Measurements from ENCODE around the gene FLNC.

FLNC gene

DNA sequence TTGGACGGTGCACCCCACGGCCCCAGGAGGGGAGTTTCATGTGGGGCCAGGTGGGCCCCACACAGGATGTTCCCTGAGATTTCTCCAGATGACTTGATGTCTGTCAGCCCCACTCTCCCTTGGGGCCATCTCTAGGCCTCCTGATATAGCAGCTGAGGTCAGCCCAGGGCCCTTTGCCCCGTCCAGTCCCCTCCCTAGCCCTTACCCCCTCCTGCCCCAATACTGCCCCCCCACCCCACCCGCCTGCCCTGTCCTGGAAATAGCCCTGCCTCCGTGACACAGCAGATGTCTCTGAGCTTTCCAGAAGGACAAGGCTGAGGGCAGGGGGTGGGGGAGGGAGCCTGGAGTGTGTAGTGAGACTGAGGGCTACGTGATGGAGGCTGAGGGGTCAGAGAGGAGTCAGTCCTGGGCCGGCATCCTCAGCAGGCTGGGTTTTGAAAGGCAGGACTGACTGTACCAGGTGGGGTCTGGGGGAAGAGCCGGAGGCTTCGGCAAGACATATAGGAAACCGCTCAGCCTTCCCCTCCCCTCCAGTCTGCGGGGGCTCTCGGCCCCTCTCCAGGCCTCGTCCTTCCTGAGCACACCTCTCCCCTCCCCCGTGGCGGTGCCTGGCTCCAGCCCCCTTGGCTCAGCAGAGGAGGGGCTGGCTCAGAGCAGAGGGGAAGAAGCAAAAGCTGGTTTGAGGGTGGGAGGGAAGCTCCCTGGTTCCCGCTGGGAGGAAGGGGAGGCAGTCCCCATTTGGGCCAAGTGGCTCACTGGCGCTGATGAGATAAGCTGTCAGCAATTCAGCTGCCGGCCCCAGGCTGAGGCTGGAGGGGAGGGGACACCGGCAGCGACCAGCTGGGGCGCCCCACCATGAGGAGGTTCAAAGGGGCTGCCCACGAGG, 2.0 kb downstream of the FLNC start:
- no peak for DNase-seq (ENCODE audit: low spot score)

- DNase-seq (ENCODE audit: low spot score) = no peak
These were observed 2.6 kb downstream of the FLNC start for GRCh38 chr7:128832880-128833147.

- DNase-seq (ENCODE audit: low spot score) = no peak
These were observed 3.1 kb downstream of the FLNC start for GRCh38 chr7:128833148-128833945.

GRCh38 chr7:128833946-128834325, 3.7 kb downstream of the FLNC start:
- DNase-seq (ENCODE audit: low spot score) = no peak

DNA sequence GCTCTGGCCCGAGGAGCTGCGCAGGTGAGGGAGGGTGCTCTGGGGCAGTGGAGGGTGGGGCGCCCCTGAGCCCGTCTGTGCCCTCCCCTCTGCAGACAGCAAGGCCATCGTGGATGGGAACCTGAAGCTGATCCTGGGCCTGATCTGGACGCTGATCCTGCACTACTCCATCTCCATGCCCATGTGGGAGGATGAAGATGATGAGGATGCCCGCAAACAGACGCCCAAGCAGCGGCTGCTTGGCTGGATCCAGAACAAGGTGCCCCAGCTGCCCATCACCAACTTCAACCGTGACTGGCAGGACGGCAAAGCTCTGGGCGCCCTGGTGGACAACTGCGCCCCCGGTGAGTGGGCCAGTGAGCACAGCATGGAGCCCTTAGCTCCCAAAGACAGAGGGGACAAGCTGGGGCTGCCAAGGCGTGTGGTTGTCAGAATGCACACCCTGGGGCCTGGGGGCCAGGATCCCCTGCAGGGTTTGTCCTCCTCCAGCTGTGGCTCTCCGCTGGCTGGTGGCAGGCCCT, 5.1 kb downstream of the FLNC start:
- no peak for DNase-seq (ENCODE audit: low spot score)

DNA sequence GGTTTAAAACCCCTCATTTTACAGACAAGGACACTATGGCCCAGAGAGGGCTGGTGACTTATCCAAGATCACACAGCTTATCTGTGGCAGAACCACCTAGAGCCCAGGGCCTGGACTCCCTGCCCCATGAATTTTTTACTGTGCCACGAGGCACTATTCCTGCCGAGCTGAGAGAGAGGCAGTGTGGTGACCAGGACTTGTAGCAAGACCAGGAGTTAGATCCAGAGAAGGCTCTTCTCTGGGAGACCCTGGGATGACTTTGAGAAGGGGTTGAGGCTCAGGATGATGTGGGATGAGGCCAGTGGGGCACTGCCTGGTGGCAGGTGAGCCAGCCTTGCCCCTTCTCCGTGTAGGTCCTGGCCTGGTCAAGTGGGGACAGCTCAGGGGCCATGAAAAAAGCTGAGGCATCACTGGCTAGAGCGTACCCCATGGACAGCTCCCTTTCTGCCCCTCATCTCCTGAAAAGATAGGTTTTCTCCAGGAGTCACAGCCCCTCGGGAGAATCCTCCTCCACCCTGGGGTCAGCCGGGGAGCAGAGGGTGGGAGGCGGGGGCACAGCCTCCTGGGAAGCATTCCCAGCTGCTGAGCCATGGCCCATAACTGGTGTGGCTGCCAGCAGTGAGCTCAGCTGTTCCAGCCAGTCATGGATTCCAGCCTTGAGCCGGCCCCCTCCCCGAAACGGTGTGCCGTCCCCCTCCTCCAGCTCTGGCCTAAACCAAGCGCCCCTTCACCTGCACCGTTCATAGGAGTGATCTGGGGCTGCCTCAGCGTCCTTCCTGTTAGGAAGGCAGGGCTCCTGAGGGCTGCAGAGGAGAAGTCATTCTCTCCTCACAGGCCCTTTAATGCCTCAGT, 5.8 kb downstream of the FLNC start:
- DNase-seq (ENCODE audit: low spot score) = no peak

DNA sequence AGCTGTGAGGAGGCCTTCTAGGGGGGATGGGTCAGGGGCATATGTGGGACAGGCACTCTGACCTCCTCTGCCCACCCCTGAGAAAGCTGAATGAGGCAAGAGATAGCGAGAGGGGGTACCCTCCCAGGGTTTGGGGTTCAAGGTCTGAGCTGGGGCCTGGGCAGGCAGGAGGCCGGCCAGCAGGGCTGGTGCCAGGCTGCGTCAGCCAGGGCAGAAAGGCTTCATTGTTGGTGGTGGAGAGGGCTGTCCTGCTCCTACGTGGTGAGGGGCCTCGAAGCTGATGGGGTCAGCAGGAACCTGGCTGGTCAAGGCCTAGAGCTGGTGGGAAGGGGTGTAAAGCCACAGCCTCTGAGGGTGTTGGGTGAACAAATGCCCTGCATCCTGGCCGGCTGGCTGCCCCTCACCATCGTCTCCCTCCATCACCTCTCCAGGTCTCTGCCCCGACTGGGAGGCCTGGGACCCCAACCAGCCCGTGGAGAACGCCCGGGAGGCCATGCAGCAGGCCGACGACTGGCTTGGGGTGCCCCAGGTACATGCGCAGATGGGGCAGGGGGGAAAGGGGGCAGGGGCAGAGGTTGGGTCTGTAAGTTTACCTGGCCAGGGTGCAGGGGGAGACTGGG, 6.6 kb downstream of the FLNC start:
- DNase-seq (ENCODE audit: low spot score) = no peak

GRCh38 chr7:128837521-128837921, 7.3 kb downstream of the FLNC start:
- DNase-seq (ENCODE audit: low spot score) = no peak

- DNase-seq (ENCODE audit: low spot score) = no peak
These were observed 8.0 kb downstream of the FLNC start for GRCh38 chr7:128838109-128838779.

DNA sequence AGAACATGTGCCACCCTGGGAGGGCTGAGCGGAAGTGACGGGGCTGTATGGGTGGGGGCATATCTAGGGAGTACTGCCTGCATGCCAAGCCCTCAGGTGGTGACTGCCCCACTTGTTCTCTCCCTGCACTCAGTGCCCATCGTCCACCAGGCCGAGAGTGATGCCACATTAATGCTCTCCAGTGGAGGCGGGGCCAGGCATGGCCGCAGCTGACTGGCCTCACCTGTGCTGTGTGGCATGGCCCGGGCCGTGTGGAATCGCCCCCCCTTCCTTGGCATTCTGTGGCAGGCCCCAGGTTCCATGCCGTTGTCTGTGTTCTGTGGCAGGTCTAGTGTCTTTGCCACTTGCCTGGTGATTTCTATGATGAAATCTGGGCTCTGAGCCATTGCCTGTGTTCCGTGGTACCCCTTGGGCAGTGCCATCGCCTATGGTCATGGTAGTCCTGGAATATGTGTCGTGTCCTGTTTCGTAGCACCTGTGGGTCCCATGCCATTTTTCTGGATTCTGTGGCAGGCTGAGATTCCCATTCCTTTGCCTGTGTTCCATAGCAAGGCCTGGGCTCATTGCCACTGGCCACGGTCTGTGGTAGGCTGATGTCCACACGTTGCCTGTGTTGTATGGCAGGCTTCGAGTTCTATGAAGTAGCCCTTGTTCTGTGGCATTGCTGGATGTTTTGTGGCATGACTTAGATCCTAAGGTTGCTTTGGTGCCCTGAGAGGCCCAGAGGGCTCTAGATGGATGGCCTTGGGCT, 8.9 kb downstream of the FLNC start:
- DNase-seq (ENCODE audit: low spot score) = no peak

DNA sequence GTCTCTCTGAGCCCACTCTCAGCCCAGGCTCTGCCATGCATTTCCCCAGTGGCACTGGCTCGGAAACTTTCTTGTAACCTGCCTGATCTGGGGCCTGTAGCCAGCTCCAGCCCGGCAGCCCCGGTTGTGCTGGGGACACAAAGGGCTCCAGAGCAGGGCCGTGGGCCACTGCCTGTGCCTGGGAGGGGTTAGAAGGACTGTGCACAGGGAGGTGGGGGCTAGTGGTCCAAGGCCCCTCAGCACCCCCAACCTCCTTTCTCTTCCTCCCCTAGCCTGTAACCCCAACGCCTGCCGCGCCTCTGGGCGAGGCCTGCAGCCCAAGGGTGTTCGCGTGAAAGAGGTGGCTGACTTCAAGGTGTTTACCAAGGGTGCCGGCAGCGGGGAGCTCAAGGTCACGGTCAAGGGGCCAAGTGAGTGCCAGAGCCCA, 9.6 kb downstream of the FLNC start:
- no peak for DNase-seq (ENCODE audit: low spot score)

DNA sequence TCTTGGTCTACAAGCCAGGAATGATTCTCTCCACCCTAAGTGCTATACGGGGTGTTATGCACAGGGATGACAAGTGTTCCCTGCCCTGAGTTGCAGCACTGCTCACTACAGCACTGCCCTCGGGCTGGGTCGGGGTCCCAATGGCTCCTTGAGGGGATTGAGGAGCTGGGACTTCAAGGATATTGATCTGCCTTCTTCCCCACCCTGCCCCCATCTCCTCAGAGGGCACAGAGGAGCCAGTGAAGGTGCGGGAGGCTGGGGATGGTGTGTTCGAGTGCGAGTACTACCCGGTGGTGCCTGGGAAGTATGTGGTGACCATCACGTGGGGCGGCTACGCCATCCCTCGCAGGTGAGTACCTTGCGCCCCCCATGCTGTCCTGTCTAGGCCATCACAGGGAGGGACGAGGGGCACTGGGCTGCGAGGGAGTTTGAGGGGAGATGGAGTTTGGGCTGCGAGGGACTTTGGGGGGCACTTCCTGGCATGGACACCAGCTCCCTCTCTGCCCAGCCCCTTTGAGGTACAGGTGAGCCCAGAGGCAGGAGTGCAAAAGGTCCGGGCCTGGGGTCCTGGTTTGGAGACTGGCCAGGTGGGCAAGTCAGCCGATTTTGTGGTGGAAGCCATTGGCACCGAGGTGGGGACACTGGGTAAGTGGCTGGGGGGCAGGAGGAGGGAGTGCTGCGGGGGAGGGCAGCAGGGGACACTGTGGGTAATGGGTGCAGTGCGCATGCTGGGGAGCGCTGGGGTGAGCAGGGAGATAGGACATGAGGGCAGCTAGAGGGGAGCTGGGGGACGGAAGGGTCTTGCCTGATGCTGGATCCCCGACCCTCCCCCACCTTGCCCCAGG, 10.3 kb downstream of the FLNC start:
- DNase-seq (ENCODE audit: low spot score) = no peak

- DNase-seq (ENCODE audit: low spot score) = no peak
These were observed 11.0 kb downstream of the FLNC start for GRCh38 chr7:128841171-128841690.

- DNase-seq (ENCODE audit: low spot score) = peak; percentile 55
These were observed 11.9 kb downstream of the FLNC start for GRCh38 chr7:128841921-128842673.

- DNase-seq (ENCODE audit: low spot score) = no peak
These were observed 12.8 kb downstream of the FLNC start for GRCh38 chr7:128842674-128843641.

DNA sequence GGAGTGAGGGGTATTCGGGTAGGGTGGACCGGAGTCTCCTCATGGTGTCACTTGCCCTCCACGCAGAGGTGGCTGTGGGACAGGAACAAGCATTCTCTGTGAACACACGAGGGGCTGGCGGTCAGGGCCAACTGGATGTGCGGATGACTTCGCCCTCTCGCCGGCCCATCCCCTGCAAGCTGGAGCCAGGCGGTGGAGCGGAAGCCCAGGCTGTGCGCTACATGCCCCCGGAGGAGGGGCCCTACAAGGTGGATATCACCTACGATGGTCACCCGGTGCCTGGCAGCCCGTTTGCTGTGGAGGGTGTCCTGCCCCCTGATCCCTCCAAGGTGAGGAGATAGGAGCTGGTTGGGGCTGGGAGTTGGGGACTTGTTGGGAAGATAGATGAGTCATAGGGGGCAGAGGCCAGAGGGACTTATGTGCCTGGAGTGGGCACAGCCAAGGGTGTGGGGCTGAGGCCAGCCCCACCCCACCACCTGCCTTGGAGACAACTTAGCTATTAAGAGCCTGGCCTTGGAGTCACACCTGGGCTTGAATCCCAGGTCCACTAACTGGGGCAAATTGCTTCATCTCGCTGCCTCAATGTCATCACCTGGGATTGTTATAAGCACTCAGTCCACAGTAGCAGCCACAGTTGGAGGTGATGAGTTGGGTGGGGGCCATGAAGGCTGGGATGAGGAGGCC, 13.9 kb downstream of the FLNC start:
- DNase-seq (ENCODE audit: low spot score) = no peak

DNA sequence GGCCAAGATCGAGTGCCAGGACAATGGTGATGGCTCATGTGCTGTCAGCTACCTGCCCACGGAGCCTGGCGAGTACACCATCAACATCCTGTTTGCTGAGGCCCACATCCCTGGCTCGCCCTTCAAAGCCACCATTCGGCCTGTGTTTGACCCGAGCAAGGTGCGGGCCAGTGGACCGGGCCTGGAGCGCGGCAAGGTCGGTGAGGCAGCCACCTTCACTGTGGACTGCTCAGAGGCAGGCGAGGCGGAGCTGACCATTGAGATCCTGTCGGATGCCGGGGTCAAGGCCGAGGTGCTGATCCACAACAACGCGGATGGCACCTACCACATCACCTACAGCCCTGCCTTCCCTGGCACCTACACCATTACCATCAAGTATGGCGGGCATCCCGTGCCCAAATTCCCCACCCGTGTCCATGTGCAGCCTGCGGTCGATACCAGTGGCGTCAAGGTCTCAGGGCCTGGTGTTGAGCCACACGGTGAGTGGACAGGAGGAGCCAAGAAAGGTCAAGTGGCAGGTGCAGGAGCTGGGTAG, 14.6 kb downstream of the FLNC start:
- DNase-seq (ENCODE audit: low spot score) = no peak
